NCI-H2196 (cell line): ENCODE measurements around the gene RCAN1.
"Not testable (repeated sequence)": the region's sequence is repeated elsewhere in the genome, so short reads cannot be mapped to it uniquely, and the experiment has no call there.

ENCODE experiments used
- DNase-seq: peaks from one replicate; lab custom pipeline; 2025; ENCODE audit not compliant: unreplicated experiment; lab: John Stamatoyannopoulos, UW

Gene RCAN1

DNA sequence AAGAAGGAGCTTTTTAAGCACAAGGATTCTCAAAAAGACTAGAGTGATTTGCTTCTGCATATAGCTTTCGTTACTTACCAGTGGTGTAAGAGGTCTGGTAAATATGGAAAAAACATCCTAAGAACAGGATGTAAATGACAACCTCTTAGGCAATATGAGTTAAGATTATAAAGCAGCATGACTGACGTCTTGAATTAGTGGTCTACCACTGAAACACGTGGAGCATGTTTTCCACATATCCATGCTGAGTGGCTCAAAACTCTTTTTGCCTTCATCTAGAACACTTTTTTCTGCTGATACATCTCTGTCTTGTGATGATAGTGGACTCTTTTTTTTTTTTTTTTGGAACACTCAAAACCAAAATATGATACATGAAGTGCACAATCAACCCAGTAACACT, 44.6 kb downstream of the RCAN1 start:
- no peak for DNase-seq

DNA sequence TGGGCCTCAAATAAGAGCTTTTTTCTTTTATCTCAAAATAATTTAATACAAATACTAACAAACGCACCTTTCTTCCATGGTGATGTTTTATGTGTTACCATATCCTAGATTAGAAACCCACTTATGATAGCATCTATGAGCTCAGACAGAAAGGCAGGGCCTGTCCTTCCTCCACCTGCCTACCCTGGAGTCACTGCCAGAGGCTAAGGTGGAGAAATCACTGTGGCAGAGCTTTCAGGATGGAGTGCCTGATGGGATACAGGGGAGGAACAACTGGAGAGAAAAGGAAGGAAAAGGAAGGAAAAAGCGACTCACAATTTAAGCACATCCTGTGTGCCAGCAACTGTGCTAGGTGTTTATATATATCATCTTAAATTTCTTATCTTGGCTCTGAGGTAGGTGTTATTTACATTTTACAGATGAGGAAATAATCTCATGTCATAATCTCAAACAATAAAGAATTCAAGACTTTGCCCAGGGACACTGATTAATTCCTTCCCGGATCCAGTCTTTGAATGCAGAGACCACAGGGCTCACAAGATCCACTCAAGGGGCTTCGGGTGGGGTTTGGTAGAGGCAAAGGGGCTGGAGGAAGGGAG, 45.4 kb downstream of the RCAN1 start:
- no peak for DNase-seq

DNA sequence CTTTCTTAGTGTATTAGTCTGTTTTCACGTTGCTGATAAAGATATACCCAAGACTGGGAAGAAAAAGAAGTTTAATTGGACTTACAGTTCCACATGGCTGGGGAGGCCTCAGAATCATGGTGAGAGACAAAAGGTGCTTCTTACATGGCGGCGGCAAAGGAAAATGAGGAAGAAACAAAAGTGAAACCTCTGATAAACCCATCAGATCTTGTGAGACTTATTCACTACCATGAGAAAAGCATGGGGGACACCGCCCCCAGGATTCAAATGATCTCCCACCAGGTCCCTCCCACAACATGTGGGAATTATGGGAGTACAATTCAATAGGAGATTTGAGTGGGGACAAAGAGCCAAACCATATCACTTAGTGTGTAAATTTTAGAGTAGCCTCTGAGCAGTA, 46.1 kb downstream of the RCAN1 start:
- DNase-seq = not testable (repeated sequence)

- no peak for DNase-seq
Observed at GRCh38 chr21:34567604-34568155, 47.2 kb downstream of the RCAN1 start.

DNA sequence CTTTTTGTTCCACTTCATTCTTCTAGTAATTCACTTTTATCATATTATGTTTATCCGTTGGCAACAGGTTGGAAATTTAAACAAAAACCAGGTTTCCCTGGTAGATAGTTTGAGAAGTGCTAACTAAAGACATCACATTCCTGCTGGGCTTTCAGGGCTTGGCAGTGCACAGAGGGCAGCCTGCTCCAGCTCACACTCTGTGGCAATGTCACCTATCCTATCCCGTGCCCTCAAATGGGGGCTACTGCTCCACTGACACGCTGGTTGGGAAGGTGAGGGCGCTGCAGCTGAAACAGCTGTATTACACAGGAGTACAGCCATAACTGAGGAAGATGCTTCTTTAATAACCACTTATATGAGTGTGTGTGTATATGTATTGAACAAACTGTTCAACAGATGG, 49.7 kb downstream of the RCAN1 start:
- no peak for DNase-seq

GRCh38 chr21:34563370-34563769, 51.5 kb downstream of the RCAN1 start:
- not testable (repeated sequence) for DNase-seq

DNA sequence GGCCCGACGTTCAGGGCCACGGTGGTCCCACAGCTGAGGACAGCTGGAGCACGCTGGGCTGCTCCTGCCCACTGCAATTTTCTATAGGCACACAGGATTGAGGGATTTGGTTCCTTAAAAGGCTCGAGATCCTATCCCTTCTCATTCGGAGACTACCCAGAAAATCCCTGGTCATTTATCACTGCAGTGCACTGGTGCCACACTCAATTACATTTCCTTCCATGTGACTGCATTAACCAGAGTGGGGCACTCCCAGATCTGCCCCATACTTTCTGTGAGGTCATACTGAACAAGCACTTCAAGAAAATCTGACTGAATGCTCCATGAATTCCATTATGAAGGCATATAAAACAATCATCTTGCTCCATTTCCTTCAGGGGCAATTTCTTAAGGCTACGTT, 53.1 kb downstream of the RCAN1 start:
- DNase-seq = no peak

- DNase-seq = no peak
Observed at GRCh38 chr21:34560609-34561008, 54.3 kb downstream of the RCAN1 start.

DNA sequence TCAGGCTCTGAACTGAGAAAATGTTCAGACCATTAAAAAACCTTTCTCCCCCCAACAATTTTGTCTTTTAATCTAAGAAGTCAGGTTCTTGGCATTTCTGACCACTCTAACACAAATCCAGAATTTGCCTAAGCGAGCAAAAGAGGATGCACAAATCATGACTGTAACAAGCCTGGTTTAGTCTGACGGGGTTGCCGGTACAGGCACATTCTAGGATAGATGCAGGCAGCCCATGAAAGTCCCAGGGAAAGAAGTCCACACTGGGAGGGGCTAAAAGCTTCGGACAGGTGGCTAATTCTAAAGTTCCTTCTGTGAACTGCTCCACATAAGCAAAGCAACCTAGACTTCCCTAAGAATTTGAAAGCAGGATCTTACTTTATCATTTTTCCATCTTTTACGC, 54.9 kb downstream of the RCAN1 start:
- DNase-seq = no peak

DNA sequence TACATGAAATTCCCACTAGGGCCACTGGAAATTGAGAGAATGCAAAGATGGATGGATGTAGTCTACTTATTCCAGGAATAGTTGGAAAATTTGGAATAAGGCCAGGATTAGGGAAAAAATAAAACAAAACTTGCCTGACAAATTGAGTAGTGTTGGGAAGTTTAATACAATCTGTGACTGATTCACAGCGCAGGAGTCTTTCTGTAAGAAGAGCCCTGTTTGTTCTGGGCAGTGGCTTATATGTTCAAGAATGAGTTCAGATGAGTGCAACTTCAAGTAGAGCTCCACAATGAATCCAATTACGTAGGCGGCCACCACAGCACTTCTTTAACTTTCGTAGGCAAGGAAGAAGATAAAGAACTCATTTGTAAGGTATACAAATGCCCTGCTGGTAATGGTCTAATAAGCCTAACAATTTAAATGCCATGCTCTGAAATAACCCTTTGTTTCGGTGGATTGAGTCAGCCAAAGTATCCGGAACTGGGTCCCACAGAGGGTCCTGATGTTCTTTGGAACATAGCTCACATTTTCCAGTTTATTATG, 55.8 kb downstream of the RCAN1 start:
- DNase-seq = no peak

DNA sequence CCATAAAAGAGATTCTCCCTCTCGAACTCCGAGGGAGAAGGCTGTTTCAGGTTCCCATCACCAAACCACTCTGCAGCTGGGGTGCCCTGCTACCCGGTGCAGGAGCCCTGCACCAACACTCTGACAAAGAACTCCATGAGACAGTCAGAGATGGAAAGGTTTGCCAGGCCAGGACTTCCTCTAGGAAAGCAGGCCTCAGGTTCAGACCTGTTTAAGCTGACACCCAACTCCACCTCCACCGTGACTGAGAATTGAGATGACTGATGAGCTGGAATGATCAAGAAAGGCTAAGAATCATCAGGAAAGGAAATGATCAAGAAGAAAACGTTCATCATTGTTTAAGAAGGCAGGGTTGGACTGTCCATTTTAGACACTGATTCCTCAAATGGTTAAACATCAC, 56.7 kb downstream of the RCAN1 start:
- DNase-seq = no peak

- no peak for DNase-seq
Observed at GRCh38 chr21:34557261-34557660, 57.7 kb downstream of the RCAN1 start.

- DNase-seq = not testable (repeated sequence)
Observed at GRCh38 chr21:34554670-34555069, 60.2 kb downstream of the RCAN1 start.

DNA sequence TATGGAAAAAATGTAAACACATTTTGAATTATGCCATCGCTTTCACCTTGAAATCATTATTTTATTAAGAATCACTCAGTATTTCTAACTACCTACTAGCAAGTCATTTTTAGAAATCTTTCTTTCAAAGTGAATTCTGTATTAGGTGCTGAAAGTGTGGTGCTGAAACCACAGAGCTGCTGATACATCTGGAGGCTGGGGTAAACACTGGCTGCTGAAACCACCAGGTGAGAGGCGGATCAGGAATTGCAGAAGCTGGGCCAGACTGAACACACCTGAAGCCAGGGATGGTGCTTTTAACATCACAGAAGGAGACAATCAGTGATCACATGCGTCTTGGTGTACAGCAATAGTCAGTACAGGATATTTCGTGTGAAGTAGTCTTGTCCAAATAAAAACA, 60.7 kb downstream of the RCAN1 start:
- DNase-seq = no peak

GRCh38 chr21:34553151-34553952, 61.6 kb downstream of the RCAN1 start:
- DNase-seq = no peak

DNA sequence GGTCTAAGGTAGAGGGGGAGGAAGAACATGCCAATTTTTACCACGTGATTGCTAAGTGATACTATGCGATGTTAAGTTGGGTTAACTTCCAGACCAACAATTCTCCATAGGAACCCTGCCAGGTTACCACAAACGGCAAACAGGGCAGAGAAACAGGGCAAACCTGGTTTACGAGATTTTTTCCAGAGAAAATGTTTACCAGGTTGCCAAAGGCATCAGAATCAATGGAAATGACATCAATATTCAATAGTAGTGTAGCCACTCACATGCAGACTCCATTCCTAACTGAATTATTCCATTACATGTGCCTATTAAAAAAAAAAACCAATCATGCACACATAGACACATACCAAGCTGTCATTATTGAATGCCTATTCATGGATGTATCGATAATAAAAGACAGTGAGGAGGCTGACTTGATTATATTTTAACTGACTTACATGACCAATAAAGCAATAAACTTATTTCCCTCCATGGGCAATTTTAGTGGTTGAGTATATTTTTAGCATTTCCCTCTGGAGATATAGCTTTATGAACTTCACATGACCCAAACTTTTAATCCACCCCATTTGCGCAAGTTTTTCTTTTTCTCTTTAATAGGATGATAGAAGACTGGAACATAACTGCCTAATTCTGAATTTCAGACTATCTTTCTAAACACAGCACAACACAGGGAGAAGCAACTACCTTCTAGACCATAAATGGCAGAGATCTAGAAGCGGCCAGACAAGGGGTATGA, 62.4 kb downstream of the RCAN1 start:
- no peak for DNase-seq

- no peak for DNase-seq
Observed at GRCh38 chr21:34550182-34550799, 64.6 kb downstream of the RCAN1 start.

- no peak for DNase-seq
Observed at GRCh38 chr21:34548781-34549376, 66.0 kb downstream of the RCAN1 start.

- no peak for DNase-seq
Observed at GRCh38 chr21:34546542-34546941, 68.4 kb downstream of the RCAN1 start.

GRCh38 chr21:34545079-34545884, 69.6 kb downstream of the RCAN1 start:
- DNase-seq = no peak
